Adrenal gland (tissue), 19 donors: ENCODE results near the gene POLD2. TPM values are rescaled to one million over a fixed set of nuclear protein-coding genes. Genes with fewer than 3 reads are reported as not detected.
"Not testable (repeated sequence)": the region's sequence is repeated elsewhere in the genome, so short reads cannot be mapped to it uniquely, and the experiment has no call there.

Experiments used
- DNase-seq, 7 donors: peaks; one replicate each; pipeline ENCODE4 v3.0.0-alpha.2; 2019 to 2020
- H3K27ac ChIP-seq, 5 donors: fragments of 200-600 bp; sonication (generic) in 4 of 5; 1 replicate in 3 of 5; 2 replicates in 2 of 5; pipeline versions ENCODE4 v1.5.1 to v1.8.0; 2016 to 2020; ENCODE audit warnings: mild to moderate bottlenecking in 1 of 5
- H3K27me3 ChIP-seq: fragments of 200-600 bp; 2 replicates; pipeline ENCODE4 v1.8.0; 2021
- H3K36me3 ChIP-seq, 2 donors: fragments of 200-600 bp; replicated peaks in 1 of 2; 1 replicate in 1 of 2; 2 replicates in 1 of 2; pipeline versions ENCODE4 v1.5.1 to v1.8.0; 2018 to 2022
- H3K4me1 ChIP-seq, 2 donors: fragments of 200-600 bp; replicated peaks in 1 of 2; 1 replicate in 1 of 2; 2 replicates in 1 of 2; pipeline versions ENCODE4 v1.5.1 to v1.8.0; 2018 to 2021
- H3K4me3 ChIP-seq, 4 donors: fragments of 200-600 bp; sonication (generic) in 3 of 4; one replicate each; pipeline ENCODE4 v1.5.1; 2016 to 2018
- H3K9me3 ChIP-seq, 3 donors: fragments of 200-600 bp; sonication (generic) in 1 of 3; replicated peaks in 1 of 3; 1 replicate in 2 of 3; 2 replicates in 1 of 3; pipeline versions ENCODE4 v1.5.1 to v1.8.0; 2016 to 2021
- CTCF ChIP-seq, 6 experiments: fragments of 450-650 bp in 4 of 6; fragments of 200-600 bp in 2 of 6; sonication (generic) in 1 of 6; IDR thresholded peaks; 1 replicate in 5 of 6; 2 replicates in 1 of 6; pipeline versions ENCODE4 v1.5.1 to v1.8.0; 2016 to 2021; ENCODE audit warnings: antibody characterized with exemption in 6 of 6, mild to moderate bottlenecking in 2 of 6, moderate library complexity in 1 of 6
- POLR2A ChIP-seq, 2 donors: fragments of 450-650 bp; IDR thresholded peaks; one replicate each; pipeline ENCODE4 v1.6.1; 2017; ENCODE audit warnings: antibody characterized with exemption in 2 of 2, mild to moderate bottlenecking in 2 of 2, moderate library complexity in 1 of 2
- WGBS, 4 donors: extraction: QIAGEN DNeasy Blood & Tissue Kit in 2 of 4; methylation state at CpG; one replicate each; pipeline versions ENCODE4 v1.1.5 to v1.1.7; 2013 to 2017; 5-methylcytosine and 5-hydroxymethylcytosine counted together
- intact Hi-C, 2 donors: fragments of 100-400 bp; cut with DNase I; formaldehyde crosslinking; loops; one replicate each; pipeline versions ENCODE4 v1.14.1 to v1.15.0; 2022 to 2023
- long read RNA-seq, 10 donors: library from polyadenylated mRNA in 3 of 10; unstranded in 2 of 10; stranded (forward) in 1 of 10; transcript quantifications; one replicate each; pipeline ENCODE4 v2.0.0 and lab custom pipeline, GENCODE V29; 2021 to 2026
- polyA plus RNA-seq, 3 donors: library from polyadenylated mRNA; stranded (reverse); fragments of 200-250 nt in 2 of 3; fragments of 350-450 nt in 1 of 3; fragmentation: Illumina TruSeq in 1 of 3; extraction: RNeasy Lipid Tissue Mini Kit (QIAGEN cat#74804) in 1 of 3; gene quantifications; one replicate each; pipeline ENCODE4 v1.2.3, GENCODE V29; 2013 to 2014
- total RNA-seq, 9 donors: library from RNA; depleted of rRNA in 4 of 9; stranded (reverse); fragments of >200 nt in 4 of 9; fragments of 120-200 nt in 1 of 9; fragmentation: NEBNext Ultra II Directional in 1 of 9; extraction: Animal tissue kit (Norgen Biotek cat#: 25700) in 1 of 9; gene quantifications; one replicate each; pipeline versions ENCODE4 v1.1.0 to v1.2.4, GENCODE V29; 2013 to 2023
- donor health status: healthy with polysubstance abuse.
- donor health status: Bipolar disorder and iron deficiency.
- donor health status: DM: yes; HTN: yes; CAD: no.
- donor health status: DM: no; HTN: no; CAD: no.
- donor health status: DM: no; HTN: no; CAD: no.
- donor health status: DM: yes; HTN: yes; CAD: no.

The POLD2 gene
- total RNA-seq (100 to 1,000 TPM in 2 of 9 donors, 10 to 100 TPM in 7; 47.5 to 127 (median 68.4) TPM), polyA plus RNA-seq (100 to 1,000 TPM in 1 of 3 donors, 10 to 100 TPM in 2; 89.4 to 101 (median 93.0) TPM)
- long read RNA-seq, donor 1, transcript POLD2-218 (11 exons, 1,619 nt) = major isoform, 16 of 40 reads
- long read RNA-seq, donor 1, transcript POLD2-207 (11 exons, 1,659 nt) = minor isoform, 5 of 40 reads
- long read RNA-seq, donor 1, partial matches to known transcripts = 17 of 40 reads
- long read RNA-seq, donor 1, other reads (novel, unspliced or antisense) = 0 of 40 reads
- long read RNA-seq, donor 2, transcript POLD2-218 (11 exons, 1,619 nt) = major isoform, 19 of 29 reads
- long read RNA-seq, donor 2, partial matches to known transcripts = 5 of 29 reads
- long read RNA-seq, donor 2, other reads (novel, unspliced or antisense) = 0 of 29 reads
- long read RNA-seq, donor 3, transcript POLD2-218 (11 exons, 1,619 nt) = major isoform, 11 of 29 reads
- long read RNA-seq, donor 3, partial matches to known transcripts = 12 of 29 reads
- long read RNA-seq, donor 3, other reads (novel, unspliced or antisense) = 0 of 29 reads
- long read RNA-seq, donor 4, transcript POLD2-218 (11 exons, 1,619 nt) = major isoform, 42 of 78 reads
- long read RNA-seq, donor 4, transcript POLD2-207 (11 exons, 1,659 nt) = minor isoform, 7 of 78 reads
- long read RNA-seq, donor 4, partial matches to known transcripts = 25 of 78 reads
- long read RNA-seq, donor 4, other reads (novel, unspliced or antisense) = 3 of 78 reads
- long read RNA-seq, donor 5, transcript POLD2-218 (11 exons, 1,619 nt) = major isoform, 114 of 188 reads
- long read RNA-seq, donor 5, transcript POLD2-207 (11 exons, 1,659 nt) = minor isoform, 30 of 188 reads
- long read RNA-seq, donor 5, partial matches to known transcripts = 24 of 188 reads
- long read RNA-seq, donor 5, other reads (novel, unspliced or antisense) = 20 of 188 reads
- long read RNA-seq, donor 6, transcript POLD2-218 (11 exons, 1,619 nt) = major isoform, 24 of 38 reads
- long read RNA-seq, donor 6, partial matches to known transcripts = 10 of 38 reads
- long read RNA-seq, donor 6, other reads (novel, unspliced or antisense) = 2 of 38 reads
- long read RNA-seq, donor 7, transcript POLD2-218 (11 exons, 1,619 nt) = major isoform, 8 of 12 reads
- long read RNA-seq, donor 7, partial matches to known transcripts = 0 of 12 reads
- long read RNA-seq, donor 7, other reads (novel, unspliced or antisense) = 0 of 12 reads
- long read RNA-seq, donor 8, transcript POLD2-218 (11 exons, 1,619 nt) = major isoform, 26 of 41 reads
- long read RNA-seq, donor 8, partial matches to known transcripts = 12 of 41 reads
- long read RNA-seq, donor 8, other reads (novel, unspliced or antisense) = 0 of 41 reads
- long read RNA-seq, donor 9, transcript POLD2-218 (11 exons, 1,619 nt) = major isoform, 9 of 24 reads
- long read RNA-seq, donor 9, partial matches to known transcripts = 10 of 24 reads
- long read RNA-seq, donor 9, other reads (novel, unspliced or antisense) = 0 of 24 reads
- long read RNA-seq, donor 10, transcript POLD2-218 (11 exons, 1,619 nt) = major isoform, 16 of 28 reads
- long read RNA-seq, donor 10, partial matches to known transcripts = 6 of 28 reads
- long read RNA-seq, donor 10, other reads (novel, unspliced or antisense) = 0 of 28 reads

- intact Hi-C loops = no loop called here
- peak; percentile 98 to 99 (median 98) for DNase-seq
- WGBS, 4 donors = 0 to 1% (median 0%) methylated on average over 11 to 86 of the region's 86 CpGs
- Histone ChIP-seq H3K4me3 (peak within 1 kb of the TSS; percentile 54 to 76 (median 64)), H3K27ac (peak within 1 kb of the TSS in 4 of 5 donors; percentile 75 to 89 (median 78)), H3K4me1 (peaks cover 7 to 14% of the 10 kb centered on the region in 2 donors), H3K36me3 (peaks cover 0 to 19% of the 10 kb centered on the region in 2 donors), H3K9me3 (no peaks in the 10 kb centered on the region), H3K27me3 (no peaks in the 10 kb centered on the region)
- TF ChIP-seq POLR2A (IDR thresholded peaks at IDR 0.05) (peak; percentile 36 to 38), CTCF (IDR thresholded peaks at IDR 0.05) (peak in 1 of 6 experiments; percentile 12)
These were observed at the start of gene POLD2 for GRCh38 chr7:44123190-44124003. Gene POLD2 (minus strand): TSS chr7:44123548. CDS start chr7:44122053, 1,495 bp downstream.

DNA sequence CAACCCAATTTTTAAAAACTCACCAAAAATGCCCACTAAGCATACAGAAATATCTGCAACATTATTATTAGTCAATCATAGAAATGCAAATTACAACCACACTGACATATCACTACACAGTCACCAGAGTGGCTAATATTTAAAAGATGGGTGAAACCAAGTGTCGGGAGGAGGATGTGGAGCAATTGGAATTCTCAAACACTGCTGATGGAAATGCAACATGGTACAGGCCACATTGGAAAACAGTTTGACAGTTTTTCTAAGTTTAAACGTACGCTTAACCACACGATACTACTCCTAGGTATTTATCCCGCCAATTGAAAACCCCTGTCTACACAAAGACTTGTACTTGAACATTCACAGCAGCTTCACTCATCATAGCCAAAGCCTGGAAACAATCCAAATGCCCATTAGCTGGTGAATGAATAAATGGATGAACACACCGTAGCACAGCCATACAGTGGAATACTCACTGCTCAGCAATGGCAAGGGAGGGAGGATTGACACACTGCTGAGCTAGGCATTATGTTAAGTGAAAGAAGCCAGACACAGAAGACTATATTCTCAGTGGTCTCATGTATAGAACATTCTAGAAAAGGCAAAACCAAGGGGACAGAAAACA is 49.6 kb upstream of the POLD2 start:
- Histone ChIP-seq H3K4me3 (no peak overlapping the region), H3K27ac (no peak overlapping the region), H3K4me1 (no peaks in the 10 kb centered on the region), H3K27me3 (no peaks in the 10 kb centered on the region), H3K36me3 (no peaks in the 10 kb centered on the region), H3K9me3 (no peaks in the 10 kb centered on the region)
- TF ChIP-seq CTCF (IDR thresholded peaks at IDR 0.05) = no peak
- TF ChIP-seq POLR2A (IDR thresholded peaks at IDR 0.05) = no peak
- no peak for DNase-seq
- intact Hi-C loops = no loop called here
- 84 to 92% (median 88%) methylated on average over 6 of the region's 6 CpGs for WGBS, 4 donors

GRCh38 chr7:44172352-44172751 is 49.0 kb upstream of the POLD2 start:
- intact Hi-C loops = no loop called here
- H3K9me3 ChIP-seq = no peaks in the 10 kb centered on the region
- no peaks in the 10 kb centered on the region for H3K27me3 ChIP-seq
- H3K4me3 ChIP-seq = no peak overlapping the region
- H3K4me1 ChIP-seq = no peaks in the 10 kb centered on the region
- TF ChIP-seq CTCF (IDR thresholded peaks at IDR 0.05) (no peak), POLR2A (IDR thresholded peaks at IDR 0.05) (no peak)
- H3K36me3 ChIP-seq = no peaks in the 10 kb centered on the region
- no peak overlapping the region for H3K27ac ChIP-seq
- no peak for DNase-seq

- H3K27me3 ChIP-seq, H3K4me1 ChIP-seq, H3K27ac ChIP-seq, H3K4me3 ChIP-seq, H3K36me3 ChIP-seq, H3K9me3 ChIP-seq, intact Hi-C loops: not testable (repeated sequence)
- DNase-seq = peak in 1 of 7 donors; percentile 12
- 91 to 96% (median 92%) methylated on average over 9 of the region's 9 CpGs for WGBS, 4 donors
These were observed 48.6 kb upstream of the POLD2 start for GRCh38 chr7:44171901-44172300.
